Activated T-helper 17 cell treated with anti-CD3 and anti-CD28 coated beads, Interleukin-2, amount 50 U/mL, for 72 hours (primary cell): Measurements from ENCODE around the gene CC2D1A. TPM values are rescaled to one million over a fixed set of nuclear protein-coding genes. Genes with fewer than 3 reads are reported as not detected.
A peak's percentile ranks its signal among the peaks of the same experiment; 100 is the strongest.

ENCODE experiments used
- ATAC-seq: fragments of 150-1000 bp; cut with Tn5 transposase; replicated peaks from 2 replicates; pipeline ENCODE4 v1.10.0; 2021; ENCODE audit warnings: mild to moderate bottlenecking, moderate library complexity
- H3K27ac Mint-ChIP-seq: one replicate; pipeline ENCODE4 v1.8.0; 2022; ENCODE audit warnings: mixed read lengths
- H3K27me3 Mint-ChIP-seq: one replicate; pipeline ENCODE4 v1.8.0; 2022; ENCODE audit warnings: mixed read lengths
- H3K36me3 Mint-ChIP-seq: one replicate; pipeline ENCODE4 v1.8.0; 2022; ENCODE audit warnings: low read depth, mild to moderate bottlenecking, mixed read lengths
- H3K4me1 Mint-ChIP-seq: one replicate; pipeline ENCODE4 v1.8.0; 2022; ENCODE audit warnings: mixed read lengths
- H3K4me3 Mint-ChIP-seq: one replicate; pipeline ENCODE4 v1.8.0; 2022; ENCODE audit warnings: mild to moderate bottlenecking, mixed read lengths
- H3K9me3 Mint-ChIP-seq: one replicate; pipeline ENCODE4 v1.8.0; 2022; ENCODE audit warnings: mixed read lengths
- total RNA-seq, 2 donors: library from RNA; stranded (reverse); gene quantifications; one replicate each; pipeline ENCODE4 v1.2.3, GENCODE V29; 2022

The CC2D1A gene
- total RNA-seq, 2 donors from 2014 or later: 34.6 to 35.4 TPM

- peaks cover 10% of the 10 kb centered on the region for H3K27me3 Mint-ChIP-seq
- ATAC-seq: no peak
- peaks cover 29% of the 10 kb centered on the region for H3K36me3 Mint-ChIP-seq
- peaks cover 5% of the 10 kb centered on the region for H3K4me1 Mint-ChIP-seq
- no peaks in the 10 kb centered on the region for H3K9me3 Mint-ChIP-seq
- no peak overlapping the region for H3K27ac Mint-ChIP-seq
- H3K4me3 Mint-ChIP-seq: no peak overlapping the region
Measured at GRCh38 chr19:13930402-13930801, 24.4 kb downstream of the CC2D1A start.

GRCh38 chr19:13931391-13932148 is 25.6 kb downstream of the CC2D1A start:
- no peak for ATAC-seq

GRCh38 chr19:13932149-13932637 is 26.2 kb downstream of the CC2D1A start:
- Mint-ChIP-seq H3K4me1 (peaks cover 5% of the 10 kb centered on the region), H3K9me3 (no peaks in the 10 kb centered on the region), H3K4me3 (no peak overlapping the region), H3K36me3 (peaks cover 11% of the 10 kb centered on the region), H3K27me3 (peaks cover 10% of the 10 kb centered on the region), H3K27ac (no peak overlapping the region)
- no peak for ATAC-seq

More at GRCh38 chr19:13931391-13932148, 25.6 kb downstream of the CC2D1A start:
- Mint-ChIP-seq H3K4me3 (no peak overlapping the region), H3K9me3 (no peaks in the 10 kb centered on the region), H3K36me3 (peaks cover 17% of the 10 kb centered on the region), H3K4me1 (peaks cover 5% of the 10 kb centered on the region), H3K27ac (no peak overlapping the region), H3K27me3 (peaks cover 10% of the 10 kb centered on the region)

GRCh38 chr19:13932911-13933393 is 27.0 kb downstream of the CC2D1A start:
- ATAC-seq: no peak
- H3K4me3 Mint-ChIP-seq: no peak overlapping the region
- peaks cover 10% of the 10 kb centered on the region for H3K4me1 Mint-ChIP-seq
- peaks cover 14% of the 10 kb centered on the region for H3K27me3 Mint-ChIP-seq
- peaks cover 7% of the 10 kb centered on the region for H3K36me3 Mint-ChIP-seq
- H3K9me3 Mint-ChIP-seq: no peaks in the 10 kb centered on the region
- H3K27ac Mint-ChIP-seq: no peak overlapping the region

DNA sequence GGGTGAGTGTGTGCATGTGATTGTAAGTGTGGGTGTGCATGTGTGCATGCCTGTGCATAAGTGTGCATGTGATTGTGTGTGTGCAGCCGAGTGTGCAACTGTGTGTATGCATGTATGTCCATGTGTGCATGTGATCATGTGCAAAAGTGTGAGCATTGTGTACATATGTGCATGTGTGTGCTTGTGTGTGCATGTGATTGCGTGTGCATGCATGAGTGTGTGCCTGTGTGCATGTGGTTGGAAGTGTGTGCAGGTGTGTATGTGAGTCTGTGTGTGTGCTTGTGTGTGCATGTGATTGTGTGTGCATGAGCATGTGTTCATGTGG is 28.7 kb downstream of the CC2D1A start:
- H3K27ac Mint-ChIP-seq: no peak overlapping the region
- H3K9me3 Mint-ChIP-seq: no peaks in the 10 kb centered on the region
- ATAC-seq: no peak
- peaks cover 14% of the 10 kb centered on the region for H3K27me3 Mint-ChIP-seq
- H3K4me1 Mint-ChIP-seq: peaks cover 10% of the 10 kb centered on the region
- no peak overlapping the region for H3K4me3 Mint-ChIP-seq
- H3K36me3 Mint-ChIP-seq: no peaks in the 10 kb centered on the region

DNA sequence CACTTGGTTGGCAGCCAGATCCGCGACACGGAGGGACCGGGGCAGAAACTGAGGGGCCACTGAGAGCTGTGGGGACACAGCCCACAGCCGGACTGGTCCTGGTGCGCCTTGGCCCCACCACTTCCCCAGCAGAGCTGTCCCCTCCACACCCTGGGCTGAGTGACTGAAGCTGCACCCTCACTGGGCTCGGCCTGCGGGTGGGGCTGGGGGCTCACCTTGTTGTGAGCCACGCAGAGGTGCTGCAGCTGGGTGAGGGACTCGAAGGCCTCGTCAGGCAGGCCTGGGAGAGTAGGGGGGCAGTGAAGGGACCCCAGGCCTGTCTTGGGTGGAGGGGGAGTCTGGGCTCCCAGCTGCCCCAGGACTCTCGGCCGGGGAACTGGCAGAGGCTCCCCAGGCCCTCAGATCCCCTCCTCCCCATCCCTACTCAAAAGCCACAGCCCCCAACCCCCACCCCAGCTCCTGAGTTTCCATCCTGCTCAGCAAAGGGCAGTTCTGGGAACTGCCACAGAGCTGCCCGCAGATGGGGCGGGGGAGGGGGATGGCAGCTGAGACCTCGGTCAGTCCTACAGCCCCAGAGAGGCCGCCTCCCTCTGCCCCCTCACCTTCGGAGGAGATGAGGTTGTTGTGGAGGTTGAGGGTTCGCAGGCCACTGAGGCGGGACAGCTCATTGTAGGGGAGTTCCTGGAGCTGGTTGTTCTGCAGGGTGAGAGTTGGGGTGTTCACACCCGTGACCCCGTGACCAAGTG is 29.9 kb downstream of the CC2D1A start:
- H3K4me1 Mint-ChIP-seq: peaks cover 10% of the 10 kb centered on the region
- ATAC-seq: no peak
- H3K27me3 Mint-ChIP-seq: peaks cover 14% of the 10 kb centered on the region
- no peaks in the 10 kb centered on the region for H3K9me3 Mint-ChIP-seq
- H3K36me3 Mint-ChIP-seq: no peaks in the 10 kb centered on the region
- H3K27ac Mint-ChIP-seq: no peak overlapping the region
- no peak overlapping the region for H3K4me3 Mint-ChIP-seq

DNA sequence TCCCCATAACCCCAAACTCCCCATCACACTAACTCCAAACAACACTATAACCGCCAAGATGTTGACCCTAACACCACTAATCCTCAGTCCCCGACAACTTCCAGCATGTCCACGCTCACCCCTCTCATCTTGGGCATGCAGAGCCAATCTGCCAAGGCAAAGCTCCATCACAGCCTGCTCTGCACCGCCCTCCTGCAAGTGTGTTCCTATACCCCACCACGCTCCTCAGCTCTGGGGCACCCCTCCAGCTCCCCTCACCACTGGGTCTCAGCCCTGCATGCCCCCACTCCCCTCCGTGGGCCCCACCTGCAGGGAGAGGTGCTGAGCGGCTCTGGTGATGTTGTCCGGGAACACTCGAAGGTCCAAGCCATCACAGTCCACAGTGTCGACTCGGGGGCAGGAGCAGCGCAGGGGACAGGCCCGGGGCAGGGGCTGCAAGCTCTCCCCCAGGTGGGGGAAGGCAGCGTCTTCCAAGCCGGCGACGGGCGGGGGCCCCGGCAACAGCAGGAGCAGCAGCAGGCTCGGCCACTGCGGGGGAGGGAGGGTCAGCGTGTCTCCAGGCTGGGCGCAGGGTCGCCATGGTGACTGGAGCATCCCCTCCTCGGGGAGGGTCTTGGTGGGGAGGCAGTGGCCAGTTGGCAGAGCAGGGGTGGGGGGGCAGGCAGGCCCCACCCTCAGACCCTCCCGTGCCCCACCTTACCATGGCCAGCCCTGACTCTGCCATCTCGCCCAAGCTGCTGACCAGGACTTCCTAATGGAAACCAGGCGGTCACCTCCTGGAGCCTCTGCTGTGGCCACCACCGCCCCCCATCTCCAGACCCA is 31.7 kb downstream of the CC2D1A start:
- H3K4me1 Mint-ChIP-seq: peaks cover 10% of the 10 kb centered on the region
- H3K27ac Mint-ChIP-seq: no peak overlapping the region
- H3K27me3 Mint-ChIP-seq: peaks cover 14% of the 10 kb centered on the region

GRCh38 chr19:13938301-13939064 is 32.5 kb downstream of the CC2D1A start, which contains the start of gene PODNL1:
Gene PODNL1, minus strand, starts transcription at chr19:13938417. Its CDS starts 236 bp downstream, at chr19:13938181.
- no peak within 1 kb of the TSS for H3K27ac Mint-ChIP-seq
- no peak within 1 kb of the TSS for H3K4me3 Mint-ChIP-seq
- no peaks in the 10 kb centered on the region for H3K36me3 Mint-ChIP-seq
- ATAC-seq: no peak
- H3K9me3 Mint-ChIP-seq: no peaks in the 10 kb centered on the region
- H3K27me3 Mint-ChIP-seq: peaks cover 11% of the 10 kb centered on the region
- H3K4me1 Mint-ChIP-seq: peaks cover 10% of the 10 kb centered on the region

More for the DNA sequence above, 31.7 kb downstream of the CC2D1A start:
- Mint-ChIP-seq H3K4me3 (no peak overlapping the region), H3K9me3 (no peaks in the 10 kb centered on the region), H3K36me3 (no peaks in the 10 kb centered on the region)
- no peak for ATAC-seq

GRCh38 chr19:13942023-13942684 is 36.2 kb downstream of the CC2D1A start:
- no peaks in the 10 kb centered on the region for H3K36me3 Mint-ChIP-seq
- H3K9me3 Mint-ChIP-seq: no peaks in the 10 kb centered on the region
- H3K27ac Mint-ChIP-seq: no peak overlapping the region
- peaks cover 4% of the 10 kb centered on the region for H3K27me3 Mint-ChIP-seq
- no peak overlapping the region for H3K4me3 Mint-ChIP-seq
- ATAC-seq: peak; percentile 64
- H3K4me1 Mint-ChIP-seq: peaks cover 5% of the 10 kb centered on the region

GRCh38 chr19:13946414-13946813 is 40.4 kb downstream of the CC2D1A start:
- Mint-ChIP-seq H3K4me1 (no peaks in the 10 kb centered on the region), H3K4me3 (no peak overlapping the region), H3K9me3 (no peaks in the 10 kb centered on the region), H3K27ac (no peak overlapping the region), H3K36me3 (no peaks in the 10 kb centered on the region), H3K27me3 (no peaks in the 10 kb centered on the region)
- no peak for ATAC-seq

GRCh38 chr19:13951043-13951442 is 45.0 kb downstream of the CC2D1A start:
- Mint-ChIP-seq H3K36me3 (peaks cover 30% of the 10 kb centered on the region), H3K27ac (no peak overlapping the region), H3K27me3 (no peaks in the 10 kb centered on the region), H3K9me3 (no peaks in the 10 kb centered on the region), H3K4me3 (peak overlapping the region; percentile 96), H3K4me1 (no peaks in the 10 kb centered on the region)
- no peak for ATAC-seq

DNA sequence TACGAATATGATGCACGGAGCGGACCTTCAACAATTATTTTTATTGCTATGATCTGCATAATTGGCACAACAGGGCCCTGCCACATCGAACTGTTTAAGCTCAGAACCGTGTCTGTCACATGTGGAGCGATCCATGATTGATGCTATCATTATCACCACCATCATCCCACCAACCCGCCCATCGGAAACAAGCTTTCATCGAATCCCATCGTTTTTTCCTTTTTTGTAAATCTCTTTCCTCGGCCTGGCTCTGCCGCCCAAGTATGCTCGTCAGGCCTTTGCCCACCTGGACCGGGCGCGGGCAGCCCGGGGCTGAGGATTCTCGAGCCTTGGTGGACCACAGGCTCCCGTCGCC is 45.8 kb downstream of the CC2D1A start:
- Mint-ChIP-seq H3K36me3 (peaks cover 37% of the 10 kb centered on the region), H3K4me3 (peak overlapping the region; percentile 96), H3K9me3 (no peaks in the 10 kb centered on the region), H3K27ac (peak overlapping the region; percentile 93), H3K27me3 (no peaks in the 10 kb centered on the region), H3K4me1 (no peaks in the 10 kb centered on the region)
- ATAC-seq: peak; percentile 18

DNA sequence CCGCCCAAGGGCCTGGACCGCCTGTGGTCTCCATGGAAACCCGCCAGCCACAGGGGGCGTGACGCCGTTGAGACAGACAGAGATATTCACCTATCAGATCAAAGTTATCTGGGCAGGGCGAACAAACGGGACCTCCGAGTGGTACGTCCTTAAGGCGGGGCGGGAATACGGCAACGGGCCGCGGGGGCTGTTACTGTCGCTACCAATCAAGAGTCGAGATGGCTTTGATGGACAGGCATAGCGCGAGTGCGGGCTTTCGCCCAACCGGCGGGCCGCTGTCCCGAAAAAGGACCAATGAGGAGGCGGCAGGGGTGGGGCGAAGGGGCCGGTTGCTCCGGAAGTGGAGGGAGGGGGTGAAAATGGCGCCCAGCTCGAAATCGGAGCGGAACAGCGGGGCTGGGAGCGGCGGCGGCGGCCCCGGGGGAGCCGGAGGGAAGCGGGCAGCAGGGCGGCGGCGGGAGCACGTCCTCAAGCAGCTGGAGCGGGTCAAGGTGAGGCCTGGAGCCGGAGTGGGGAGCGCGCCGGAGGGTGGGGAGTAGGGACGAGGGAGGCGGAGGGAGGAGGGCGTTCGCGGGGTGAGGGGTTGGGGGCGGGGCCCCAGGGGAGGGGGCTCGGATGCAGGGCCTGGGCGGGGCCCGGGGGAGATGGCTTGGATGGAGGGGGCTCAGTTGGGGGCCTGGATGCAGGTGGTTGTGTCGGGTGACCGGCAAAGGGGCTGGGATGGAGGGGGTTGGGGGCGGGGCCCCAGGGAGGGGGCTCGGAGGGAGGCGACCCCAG is 46.3 kb downstream of the CC2D1A start, which contains the start of gene DCAF15:
TSS of gene DCAF15 (plus strand) at position 356 of the 777 bp plus-strand sequence. CDS start at position 360, 4 bp downstream.
- Mint-ChIP-seq H3K27me3 (no peaks in the 10 kb centered on the region), H3K4me3 (peak within 1 kb of the TSS; percentile 96), H3K36me3 (peaks cover 43% of the 10 kb centered on the region), H3K27ac (peak within 1 kb of the TSS; percentile 93), H3K4me1 (no peaks in the 10 kb centered on the region), H3K9me3 (no peaks in the 10 kb centered on the region)
- ATAC-seq: peak; percentile 98
